ENCODE data around the gene SLC18A3.

Gene SLC18A3

GRCh38 chr10:49610114-49610457, at the start of gene SLC18A3:
TSS of gene SLC18A3 (plus strand) at chr10:49610310. CDS start at chr10:49610741, 431 bp downstream.
- no peak for DNase-seq
- no peak for TF ChIP-seq GATA1 (IDR thresholded peaks at IDR 0.05; ENCODE audit: low read depth, low read length)
- no peak for TF ChIP-seq POLR2A (IDR thresholded peaks at IDR 0.05; ENCODE audit: low read length)

- TF ChIP-seq POLR2A (IDR thresholded peaks at IDR 0.05; ENCODE audit: low read length) (no peak), GATA1 (IDR thresholded peaks at IDR 0.05; ENCODE audit: low read depth, low read length) (no peak)
- no peak for DNase-seq
Measured at GRCh38 chr10:49560526-49560925, 49.6 kb upstream of the SLC18A3 start.

- DNase-seq: no peak
Measured at GRCh38 chr10:49562893-49563292, 47.2 kb upstream of the SLC18A3 start.

GRCh38 chr10:49564461-49565009, 45.6 kb upstream of the SLC18A3 start:
- no peak for DNase-seq
- TF ChIP-seq GATA1 (IDR thresholded peaks at IDR 0.05; ENCODE audit: low read depth, low read length) (no peak), POLR2A (IDR thresholded peaks at IDR 0.05; ENCODE audit: low read length) (no peak)

More at GRCh38 chr10:49562893-49563292, 47.2 kb upstream of the SLC18A3 start:
- TF ChIP-seq GATA1 (IDR thresholded peaks at IDR 0.05; ENCODE audit: low read depth, low read length) (no peak), POLR2A (IDR thresholded peaks at IDR 0.05; ENCODE audit: low read length) (no peak)

GRCh38 chr10:49567810-49568209, 42.3 kb upstream of the SLC18A3 start:
- no peak for DNase-seq
- no peak for TF ChIP-seq GATA1 (IDR thresholded peaks at IDR 0.05; ENCODE audit: low read depth, low read length)
- TF ChIP-seq POLR2A (IDR thresholded peaks at IDR 0.05; ENCODE audit: low read length): no peak

GRCh38 chr10:49568235-49568634, 41.9 kb upstream of the SLC18A3 start:
- DNase-seq: no peak
- no peak for TF ChIP-seq GATA1 (IDR thresholded peaks at IDR 0.05; ENCODE audit: low read depth, low read length)
- TF ChIP-seq POLR2A (IDR thresholded peaks at IDR 0.05; ENCODE audit: low read length): no peak

- TF ChIP-seq POLR2A (IDR thresholded peaks at IDR 0.05; ENCODE audit: low read length) (no peak), GATA1 (IDR thresholded peaks at IDR 0.05; ENCODE audit: low read depth, low read length) (no peak)
- no peak for DNase-seq
Measured at GRCh38 chr10:49569031-49569631, 41.0 kb upstream of the SLC18A3 start.

GRCh38 chr10:49571388-49571787, 38.7 kb upstream of the SLC18A3 start:
- no peak for DNase-seq
- TF ChIP-seq GATA1 (IDR thresholded peaks at IDR 0.05; ENCODE audit: low read depth, low read length) (no peak), POLR2A (IDR thresholded peaks at IDR 0.05; ENCODE audit: low read length) (no peak)

- TF ChIP-seq POLR2A (IDR thresholded peaks at IDR 0.05; ENCODE audit: low read length) (no peak), GATA1 (IDR thresholded peaks at IDR 0.05; ENCODE audit: low read depth, low read length) (no peak)
- DNase-seq: no peak
Measured at GRCh38 chr10:49572594-49573114, 37.5 kb upstream of the SLC18A3 start.

- TF ChIP-seq POLR2A (IDR thresholded peaks at IDR 0.05; ENCODE audit: low read length) (no peak), GATA1 (IDR thresholded peaks at IDR 0.05; ENCODE audit: low read depth, low read length) (no peak)
- DNase-seq: no peak
Measured at GRCh38 chr10:49575489-49576072, 34.5 kb upstream of the SLC18A3 start.

- TF ChIP-seq GATA1 (IDR thresholded peaks at IDR 0.05; ENCODE audit: low read depth, low read length) (no peak), POLR2A (IDR thresholded peaks at IDR 0.05; ENCODE audit: low read length) (no peak)
- no peak for DNase-seq
Measured at GRCh38 chr10:49577182-49577925, 32.8 kb upstream of the SLC18A3 start.

- no peak for DNase-seq
- no peak for TF ChIP-seq GATA1 (IDR thresholded peaks at IDR 0.05; ENCODE audit: low read depth, low read length)
- TF ChIP-seq POLR2A (IDR thresholded peaks at IDR 0.05; ENCODE audit: low read length): no peak
Measured at GRCh38 chr10:49578392-49578791, 31.7 kb upstream of the SLC18A3 start.

- DNase-seq: no peak
- TF ChIP-seq POLR2A (IDR thresholded peaks at IDR 0.05; ENCODE audit: low read length) (no peak), GATA1 (IDR thresholded peaks at IDR 0.05; ENCODE audit: low read depth, low read length) (no peak)
Measured at GRCh38 chr10:49579621-49580020, 30.5 kb upstream of the SLC18A3 start.

GRCh38 chr10:49585387-49585786, 24.7 kb upstream of the SLC18A3 start:
- no peak for TF ChIP-seq GATA1 (IDR thresholded peaks at IDR 0.05; ENCODE audit: low read depth, low read length)
- no peak for TF ChIP-seq POLR2A (IDR thresholded peaks at IDR 0.05; ENCODE audit: low read length)
- DNase-seq: no peak
